ENCODE data around the gene AK9.

GRCh38 chr6:109448615-109449014 lies 242.4 kb downstream of the AK9 start:
- no peak for TF ChIP-seq RAD21 (IDR thresholded peaks at IDR 0.05; ENCODE audit: low read length)
- TF ChIP-seq ELK1 (IDR thresholded peaks at IDR 0.05; ENCODE audit: borderline replicate concordance, low read depth, low read length): no peak
- no peak for TF ChIP-seq POLR2A (IDR thresholded peaks at IDR 0.05; ENCODE audit: low read depth, low read length)
- TF ChIP-seq, protein P1, sequence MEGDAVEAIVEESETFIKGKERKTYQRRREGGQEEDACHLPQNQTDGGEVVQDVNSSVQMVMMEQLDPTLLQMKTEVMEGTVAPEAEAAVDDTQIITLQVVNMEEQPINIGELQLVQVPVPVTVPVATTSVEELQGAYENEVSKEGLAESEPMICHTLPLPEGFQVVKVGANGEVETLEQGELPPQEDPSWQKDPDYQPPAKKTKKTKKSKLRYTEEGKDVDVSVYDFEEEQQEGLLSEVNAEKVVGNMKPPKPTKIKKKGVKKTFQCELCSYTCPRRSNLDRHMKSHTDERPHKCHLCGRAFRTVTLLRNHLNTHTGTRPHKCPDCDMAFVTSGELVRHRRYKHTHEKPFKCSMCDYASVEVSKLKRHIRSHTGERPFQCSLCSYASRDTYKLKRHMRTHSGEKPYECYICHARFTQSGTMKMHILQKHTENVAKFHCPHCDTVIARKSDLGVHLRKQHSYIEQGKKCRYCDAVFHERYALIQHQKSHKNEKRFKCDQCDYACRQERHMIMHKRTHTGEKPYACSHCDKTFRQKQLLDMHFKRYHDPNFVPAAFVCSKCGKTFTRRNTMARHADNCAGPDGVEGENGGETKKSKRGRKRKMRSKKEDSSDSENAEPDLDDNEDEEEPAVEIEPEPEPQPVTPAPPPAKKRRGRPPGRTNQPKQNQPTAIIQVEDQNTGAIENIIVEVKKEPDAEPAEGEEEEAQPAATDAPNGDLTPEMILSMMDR (conservative IDR thresholded peaks at IDR 0.05; ENCODE audit: low read depth, low read length): no peak
- TF ChIP-seq MXI1 (IDR thresholded peaks at IDR 0.05; ENCODE audit: borderline replicate concordance, low read depth, low read length): no peak
- TF ChIP-seq NFE2L2 (IDR thresholded peaks at IDR 0.05; ENCODE audit: low read depth, low read length): no peak
- TF ChIP-seq RFX5 (IDR thresholded peaks at IDR 0.05; ENCODE audit: low read depth, low read length): no peak
- no peak for TF ChIP-seq CEBPB (IDR thresholded peaks at IDR 0.05; ENCODE audit: low read depth, low read length)
- no peak for TF ChIP-seq RCOR1 (IDR thresholded peaks at IDR 0.05; ENCODE audit: insufficient replicate concordance, low read length)
- TF ChIP-seq USF2 (IDR thresholded peaks at IDR 0.05; ENCODE audit: low read depth, low read length): no peak
- TF ChIP-seq BHLHE40 (IDR thresholded peaks at IDR 0.05; ENCODE audit: low read depth, low read length): no peak
- no peak for TF ChIP-seq MAZ (IDR thresholded peaks at IDR 0.05; ENCODE audit: borderline replicate concordance, low read depth, low read length)
- TF ChIP-seq SMC3 (IDR thresholded peaks at IDR 0.05; ENCODE audit: low read depth, low read length): no peak
- TF ChIP-seq MAFK (IDR thresholded peaks at IDR 0.05; ENCODE audit: low read depth, low read length): no peak
